ENCODE measurements around the gene DOK1.

GRCh38 chr2:74534411-74534810, 20.1 kb upstream of the DOK1 start:
- TF ChIP-seq POLR2A (IDR thresholded peaks at IDR 0.05) = no peak
- TF ChIP-seq, protein P1, sequence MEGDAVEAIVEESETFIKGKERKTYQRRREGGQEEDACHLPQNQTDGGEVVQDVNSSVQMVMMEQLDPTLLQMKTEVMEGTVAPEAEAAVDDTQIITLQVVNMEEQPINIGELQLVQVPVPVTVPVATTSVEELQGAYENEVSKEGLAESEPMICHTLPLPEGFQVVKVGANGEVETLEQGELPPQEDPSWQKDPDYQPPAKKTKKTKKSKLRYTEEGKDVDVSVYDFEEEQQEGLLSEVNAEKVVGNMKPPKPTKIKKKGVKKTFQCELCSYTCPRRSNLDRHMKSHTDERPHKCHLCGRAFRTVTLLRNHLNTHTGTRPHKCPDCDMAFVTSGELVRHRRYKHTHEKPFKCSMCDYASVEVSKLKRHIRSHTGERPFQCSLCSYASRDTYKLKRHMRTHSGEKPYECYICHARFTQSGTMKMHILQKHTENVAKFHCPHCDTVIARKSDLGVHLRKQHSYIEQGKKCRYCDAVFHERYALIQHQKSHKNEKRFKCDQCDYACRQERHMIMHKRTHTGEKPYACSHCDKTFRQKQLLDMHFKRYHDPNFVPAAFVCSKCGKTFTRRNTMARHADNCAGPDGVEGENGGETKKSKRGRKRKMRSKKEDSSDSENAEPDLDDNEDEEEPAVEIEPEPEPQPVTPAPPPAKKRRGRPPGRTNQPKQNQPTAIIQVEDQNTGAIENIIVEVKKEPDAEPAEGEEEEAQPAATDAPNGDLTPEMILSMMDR (IDR thresholded peaks at IDR 0.05) = no peak
